Effector CD8-positive, alpha-beta T cell (primary cell): ENCODE data around the gene SLC25A5.
"Not testable (repeated sequence)": the region's sequence is repeated elsewhere in the genome, so short reads cannot be mapped to it uniquely, and the experiment has no call there.

ENCODE experiments used
- DNase-seq: peaks from one replicate; lab custom pipeline; 2025; lab: John Stamatoyannopoulos, UW

Gene SLC25A5

GRCh38 chrX:119475389-119476101 is 7.3 kb downstream of the SLC25A5 start:
- no peak for DNase-seq

GRCh38 chrX:119477812-119478232 is 9.6 kb downstream of the SLC25A5 start:
- DNase-seq, result no peak

GRCh38 chrX:119478504-119478903 is 10.3 kb downstream of the SLC25A5 start:
- no peak for DNase-seq

- DNase-seq, result no peak
Measured at GRCh38 chrX:119479845-119480244, 11.6 kb downstream of the SLC25A5 start.

- no peak for DNase-seq
Measured at GRCh38 chrX:119481323-119481801, 13.1 kb downstream of the SLC25A5 start.

- no peak for DNase-seq
Measured at GRCh38 chrX:119482041-119482440, 13.8 kb downstream of the SLC25A5 start.

- peak; percentile 37 for DNase-seq
Measured at GRCh38 chrX:119482481-119483480, 14.5 kb downstream of the SLC25A5 start.

GRCh38 chrX:119486745-119487144 is 18.5 kb downstream of the SLC25A5 start:
- no peak for DNase-seq

GRCh38 chrX:119487766-119488165 is 19.5 kb downstream of the SLC25A5 start:
- not testable (repeated sequence) for DNase-seq

- peak; percentile 9 for DNase-seq
Measured at GRCh38 chrX:119488749-119489148, 20.5 kb downstream of the SLC25A5 start.

- DNase-seq, result no peak
Measured at GRCh38 chrX:119489212-119490074, 21.2 kb downstream of the SLC25A5 start.

- no peak for DNase-seq
Measured at GRCh38 chrX:119492463-119492862, 24.2 kb downstream of the SLC25A5 start.

GRCh38 chrX:119493851-119494495 is 25.7 kb downstream of the SLC25A5 start:
- not testable (repeated sequence) for DNase-seq

- DNase-seq, result no peak
Measured at GRCh38 chrX:119495734-119496726, 27.8 kb downstream of the SLC25A5 start.

GRCh38 chrX:119497185-119497584 is 28.9 kb downstream of the SLC25A5 start:
- no peak for DNase-seq

- no peak for DNase-seq
Measured at GRCh38 chrX:119500061-119500800, 32.0 kb downstream of the SLC25A5 start.

GRCh38 chrX:119501511-119502148 is 33.4 kb downstream of the SLC25A5 start:
- no peak for DNase-seq

- DNase-seq, result peak; percentile 3
Measured at GRCh38 chrX:119502727-119503483, 34.7 kb downstream of the SLC25A5 start.
